BJ (cell line): ENCODE measurements around the gene MSL2. TPM values are rescaled to one million over a fixed set of nuclear protein-coding genes. Genes with fewer than 3 reads are reported as not detected.
"Not testable (repeated sequence)": the region's sequence is repeated elsewhere in the genome, so short reads cannot be mapped to it uniquely, and the experiment has no call there.

Experiments used
- CTCF ChIA-PET: fragments of 350-600 bp; formaldehyde crosslinking; extraction: SDS; loops from one replicate; lab custom pipeline; 2021; ENCODE audit warnings: antibody characterized with exemption, inconsistent platforms; lab: Yijun Ruan, JAX
- POLR2A ChIA-PET: fragments of 300-600 bp; sonication (Branson Sonifier 250); formaldehyde crosslinking; extraction: SDS; loops from one replicate; lab custom pipeline; 2021; ENCODE audit warnings: antibody characterized with exemption; lab: Charles Lee
- DNase-seq: peaks from one replicate; pipeline ENCODE4 v3.0.0-alpha.2; 2011; ENCODE audit warnings: low read depth
- H3K27me3 ChIP-seq: 2 replicates; pipeline ENCODE4 v1.6.0; 2011; ENCODE audit warnings: low read length; ENCODE audit not compliant: control insufficient read depth, insufficient read depth
- H3K36me3 ChIP-seq: 2 replicates; pipeline ENCODE4 v1.5.1; 2011; ENCODE audit warnings: low read length; ENCODE audit not compliant: control insufficient read depth, insufficient read depth
- H3K4me3 ChIP-seq: 2 replicates; pipeline ENCODE4 v1.5.1; 2011; ENCODE audit warnings: low read depth, mild to moderate bottlenecking, control low read depth, low read length
- CTCF ChIP-seq: IDR thresholded peaks from 2 replicates; pipeline ENCODE4 v1.5.1; 2011; ENCODE audit warnings: low read depth, mild to moderate bottlenecking, control low read depth, inconsistent platforms, low read length, moderate library complexity; ENCODE audit not compliant: insufficient read depth
- polyA plus RNA-seq: library from polyadenylated mRNA; depleted of rRNA; stranded (reverse); fragments of >200 nt; gene quantifications from 2 replicates; pipeline ENCODE4 v1.2.3, GENCODE V29; 2011

MSL2 gene
- polyA plus RNA-seq, 1 experiment = 2.7 TPM

GRCh38 chr3:136207489-136208115 lies 11.5 kb upstream of the MSL2 start:
- CTCF ChIA-PET = no interaction called here
- no peaks in the 10 kb centered on the region for H3K36me3 ChIP-seq
- DNase-seq = no peak
- no peak overlapping the region for H3K4me3 ChIP-seq
- H3K27me3 ChIP-seq = no peaks in the 10 kb centered on the region
- POLR2A ChIA-PET = interaction anchor here (0.6 to 0.8 kb wide), 2 partner anchors 10 to 11 kb away, joined by 5 to 22 read pairs; partner anchors contain the start of gene MSL2
- no peak for TF ChIP-seq CTCF

GRCh38 chr3:136199219-136199618 lies 3.1 kb upstream of the MSL2 start:
- DNase-seq, POLR2A ChIA-PET, H3K4me3 ChIP-seq, H3K36me3 ChIP-seq, CTCF ChIA-PET, H3K27me3 ChIP-seq: not testable (repeated sequence)

- POLR2A ChIA-PET, H3K36me3 ChIP-seq, H3K4me3 ChIP-seq, DNase-seq, H3K27me3 ChIP-seq: not testable (repeated sequence)
- CTCF ChIA-PET = interaction anchor here (1.2 kb wide), 1 partner anchor 52 kb away, joined by 3 read pairs; no protein-coding TSS in a partner anchor
Observed at GRCh38 chr3:136198462-136199078, 2.4 kb upstream of the MSL2 start.

- no peak for DNase-seq
- no peaks in the 10 kb centered on the region; the same call in 1 of the 2 replicates for H3K36me3 ChIP-seq
- ChIA-PET POLR2A (interaction anchor here (0.7 kb wide), 1 partner anchor 10 kb away, joined by 5 read pairs; no protein-coding TSS in a partner anchor), CTCF (interaction anchor here (1.1 to 1.3 kb wide), 3 partner anchors 53 to 555 kb away, joined by 3 to 6 read pairs (median 3); partner anchors contain the start of gene STAG1)
- no peaks in the 10 kb centered on the region for H3K27me3 ChIP-seq
- peak overlapping the region; percentile 84 for H3K4me3 ChIP-seq
- no peak for TF ChIP-seq CTCF
Observed at GRCh38 chr3:136197159-136197793, 1.1 kb upstream of the MSL2 start.

GRCh38 chr3:136196401-136197158 lies 445 bp upstream of the MSL2 start:
- ChIA-PET POLR2A (interaction anchor here (0.5 to 1.0 kb wide), 6 partner anchors 11 to 1853 kb away, joined by 3 to 22 read pairs (median 4); partner anchors contain the start of gene STAG1), CTCF (interaction anchor here (0.6 to 1.3 kb wide), 6 partner anchors 118 to 1864 kb away, joined by 3 to 6 read pairs (median 3); partner anchors contain the start of gene STAG1)
- Histone ChIP-seq H3K27me3 (no peaks in the 10 kb centered on the region), H3K36me3 (no peaks in the 10 kb centered on the region; the same call in 1 of the 2 replicates), H3K4me3 (peak overlapping the region; percentile 84)
- DNase-seq = peak; percentile 99
- TF ChIP-seq CTCF = no peak
